ENCODE measurements around the gene LPAR6.

LPAR6 gene

GRCh38 chr13:48393030-48393697, 19.7 kb downstream of the LPAR6 start:
- Histone ChIP-seq H3K4me2 (ENCODE audit: low read depth, low read length, poor library complexity, severe bottlenecking) (no peak overlapping the region), H3K9me3 (ENCODE audit: insufficient read depth, low read length) (no peaks in the 10 kb centered on the region), H3K36me3 (ENCODE audit: low read length) (peaks cover 19% of the 10 kb centered on the region; the same call in 1 of the 2 replicates), H3F3A (ENCODE audit: insufficient read depth) (0 out of 2 replicates have a peak, but pooled peaks cover 5% of the 10 kb centered on the region), H3K79me2 (ENCODE audit: insufficient read depth, low read length) (no peaks in the 10 kb centered on the region), H2AFZ (ENCODE audit: low read depth, low read length, severe bottlenecking) (no peak overlapping the region), H3K9ac (ENCODE audit: low read length) (no peak overlapping the region), H3K27me3 (ENCODE audit: low read length) (no peaks in the 10 kb centered on the region), H3K4me3 (ENCODE audit: insufficient read depth, low read length, poor library complexity, severe bottlenecking) (no peak overlapping the region), H4K20me1 (ENCODE audit: low read depth, low read length) (no peaks in the 10 kb centered on the region), H3K9me2 (replicated peaks; ENCODE audit: insufficient read depth, low read length) (no peaks in the 10 kb centered on the region), H3K27ac (ENCODE audit: low read depth, low read length) (no peak overlapping the region)
- TF ChIP-seq, protein P1, sequence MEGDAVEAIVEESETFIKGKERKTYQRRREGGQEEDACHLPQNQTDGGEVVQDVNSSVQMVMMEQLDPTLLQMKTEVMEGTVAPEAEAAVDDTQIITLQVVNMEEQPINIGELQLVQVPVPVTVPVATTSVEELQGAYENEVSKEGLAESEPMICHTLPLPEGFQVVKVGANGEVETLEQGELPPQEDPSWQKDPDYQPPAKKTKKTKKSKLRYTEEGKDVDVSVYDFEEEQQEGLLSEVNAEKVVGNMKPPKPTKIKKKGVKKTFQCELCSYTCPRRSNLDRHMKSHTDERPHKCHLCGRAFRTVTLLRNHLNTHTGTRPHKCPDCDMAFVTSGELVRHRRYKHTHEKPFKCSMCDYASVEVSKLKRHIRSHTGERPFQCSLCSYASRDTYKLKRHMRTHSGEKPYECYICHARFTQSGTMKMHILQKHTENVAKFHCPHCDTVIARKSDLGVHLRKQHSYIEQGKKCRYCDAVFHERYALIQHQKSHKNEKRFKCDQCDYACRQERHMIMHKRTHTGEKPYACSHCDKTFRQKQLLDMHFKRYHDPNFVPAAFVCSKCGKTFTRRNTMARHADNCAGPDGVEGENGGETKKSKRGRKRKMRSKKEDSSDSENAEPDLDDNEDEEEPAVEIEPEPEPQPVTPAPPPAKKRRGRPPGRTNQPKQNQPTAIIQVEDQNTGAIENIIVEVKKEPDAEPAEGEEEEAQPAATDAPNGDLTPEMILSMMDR (IDR thresholded peaks at IDR 0.05; ENCODE audit: insufficient read depth, low read length, poor library complexity, severe bottlenecking), result no peak
- TF ChIP-seq EZH2phosphoT487 (conservative IDR thresholded peaks at IDR 0.05; ENCODE audit: low read length), result no peak

DNA sequence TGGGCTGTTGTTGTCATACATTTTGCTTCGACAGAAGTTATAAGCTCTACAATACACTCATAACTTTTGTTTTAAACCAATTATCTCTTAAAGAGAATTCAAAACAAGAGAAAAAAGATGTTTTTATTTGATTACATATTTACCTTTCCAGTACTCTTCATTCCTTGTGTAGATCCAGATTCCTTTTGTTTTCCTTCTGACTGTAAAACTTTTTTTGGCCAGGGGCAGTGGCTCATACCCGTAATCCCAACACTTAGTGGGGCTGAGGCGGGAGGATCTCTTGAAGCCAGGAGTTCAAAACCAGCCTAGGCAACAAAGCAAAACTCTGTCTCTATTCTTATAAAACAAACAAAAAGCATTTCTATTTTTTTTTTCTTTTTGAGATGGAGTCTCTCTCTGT, 21.7 kb downstream of the LPAR6 start:
- H3K9me3 ChIP-seq (ENCODE audit: insufficient read depth, low read length), result no peaks in the 10 kb centered on the region
- no peak overlapping the region for H3K4me2 ChIP-seq (ENCODE audit: low read depth, low read length, poor library complexity, severe bottlenecking)
- peaks cover 25% of the 10 kb centered on the region; the same call in 1 of the 2 replicates for H3K36me3 ChIP-seq (ENCODE audit: low read length)
- no peak overlapping the region for H3K4me3 ChIP-seq (ENCODE audit: insufficient read depth, low read length, poor library complexity, severe bottlenecking)
- no peak overlapping the region for H2AFZ ChIP-seq (ENCODE audit: low read depth, low read length, severe bottlenecking)
- TF ChIP-seq EZH2phosphoT487 (conservative IDR thresholded peaks at IDR 0.05; ENCODE audit: low read length), result no peak
- TF ChIP-seq, protein P1 (IDR thresholded peaks at IDR 0.05; ENCODE audit: insufficient read depth, low read length, poor library complexity, severe bottlenecking), result no peak
- H3K9me2 ChIP-seq (replicated peaks; ENCODE audit: insufficient read depth, low read length), result no peaks in the 10 kb centered on the region
- no peaks in the 10 kb centered on the region; the same call in 1 of the 2 replicates for H3K79me2 ChIP-seq (ENCODE audit: insufficient read depth, low read length)
- 0 out of 2 replicates have a peak, but pooled peaks cover 5% of the 10 kb centered on the region for H3F3A ChIP-seq (ENCODE audit: insufficient read depth)
- no peak overlapping the region for H3K27ac ChIP-seq (ENCODE audit: low read depth, low read length)
- no peak overlapping the region for H3K9ac ChIP-seq (ENCODE audit: low read length)
- H4K20me1 ChIP-seq (ENCODE audit: low read depth, low read length), result no peaks in the 10 kb centered on the region
- no peaks in the 10 kb centered on the region for H3K27me3 ChIP-seq (ENCODE audit: low read length)

DNA sequence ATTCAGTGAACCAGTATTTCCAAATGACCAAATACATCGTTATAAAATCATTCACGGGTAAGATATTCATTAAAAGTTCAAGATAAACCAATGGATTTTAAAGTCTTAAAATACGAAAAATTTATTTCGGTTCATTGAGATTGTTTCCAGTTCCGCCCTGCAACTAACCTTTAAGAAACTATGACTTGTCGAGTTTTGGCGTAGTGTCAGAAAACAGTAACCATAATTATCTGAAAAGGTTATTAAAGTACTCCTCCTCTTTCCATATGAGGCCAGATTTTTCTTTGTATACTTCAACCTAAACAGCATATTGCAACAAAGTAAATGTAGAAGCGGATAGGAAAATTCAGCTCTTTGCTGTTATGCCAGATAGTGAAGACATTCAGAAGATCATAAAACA, 26.1 kb downstream of the LPAR6 start:
- Histone ChIP-seq H3K9ac (ENCODE audit: low read length) (no peak overlapping the region), H3K79me2 (ENCODE audit: insufficient read depth, low read length) (no peaks in the 10 kb centered on the region; the same call in 1 of the 2 replicates), H3K9me2 (replicated peaks; ENCODE audit: insufficient read depth, low read length) (no peaks in the 10 kb centered on the region), H3K9me3 (ENCODE audit: insufficient read depth, low read length) (no peaks in the 10 kb centered on the region), H3K27ac (ENCODE audit: low read depth, low read length) (no peak overlapping the region), H3K4me2 (ENCODE audit: low read depth, low read length, poor library complexity, severe bottlenecking) (no peak overlapping the region), H3F3A (ENCODE audit: insufficient read depth) (0 out of 2 replicates have a peak, but pooled peaks cover 5% of the 10 kb centered on the region), H2AFZ (ENCODE audit: low read depth, low read length, severe bottlenecking) (no peak overlapping the region), H3K4me3 (ENCODE audit: insufficient read depth, low read length, poor library complexity, severe bottlenecking) (no peak overlapping the region), H3K27me3 (ENCODE audit: low read length) (no peaks in the 10 kb centered on the region), H3K36me3 (ENCODE audit: low read length) (peaks cover 31% of the 10 kb centered on the region), H4K20me1 (ENCODE audit: low read depth, low read length) (no peaks in the 10 kb centered on the region)
- TF ChIP-seq, protein P1 (IDR thresholded peaks at IDR 0.05; ENCODE audit: insufficient read depth, low read length, poor library complexity, severe bottlenecking), result no peak
- no peak for TF ChIP-seq EZH2phosphoT487 (conservative IDR thresholded peaks at IDR 0.05; ENCODE audit: low read length)

Data from SU-DHL-6 (cell line).